A549 (cell line): Measurements from ENCODE around the gene DUSP28. TPM values are rescaled to one million over a fixed set of nuclear protein-coding genes. Genes with fewer than 3 reads are reported as not detected.

ENCODE experiments used
- ATAC-seq, 2 experiments: fragments of 200-7000 bp in 1 of 2; fragments of >200 bp in 1 of 2; cut with Nextera tagmentation in 1 of 2; cut with Tn5 transposase in 1 of 2; 3 replicates each; pipeline versions ENCODE4 v1.8.0 to v1.9.1; 2018 to 2020; ENCODE audit warnings: mild to moderate bottlenecking in 1 of 2, moderate library complexity in 1 of 2
- CTCF ChIA-PET: fragments of 300-600 bp; sonication (Branson Sonifier 250); formaldehyde crosslinking; extraction: SDS; loops from one replicate; lab custom pipeline; 2021; ENCODE audit warnings: antibody characterized with exemption, inconsistent platforms; lab: Yijun Ruan, JAX
- POLR2A ChIA-PET: fragments of 350-600 bp; formaldehyde crosslinking; extraction: SDS; loops from one replicate; lab custom pipeline; 2021; ENCODE audit warnings: antibody characterized with exemption, inconsistent platforms; lab: Yijun Ruan, JAX
- DNase-seq, 2 experiments: peaks; one replicate each; pipeline versions ENCODE4 v3.0.0 to v3.0.0-alpha.2; 2011 to 2016; ENCODE audit warnings: low read depth in 1 of 2, low spot score in 1 of 2
- FAIRE-seq: peaks from 2 replicates; lab custom pipeline; 2011; peaks lifted over from hg19 to GRCh38; lab: Jason Lieb, UNC
- H3K27ac ChIP-seq, 2 experiments: fragments of >200 bp; sonication (Bioruptor Twin); formaldehyde crosslinking; 3 replicates each; pipeline ENCODE4 v1.5.1; 2016 to 2017
- H3K4me1 ChIP-seq: fragments of >200 bp; sonication (Bioruptor Twin); formaldehyde crosslinking; 3 replicates; pipeline ENCODE4 v1.6.1; 2016
- H3K4me2 ChIP-seq: fragments of >200 bp; sonication (Bioruptor Twin); formaldehyde crosslinking; 3 replicates; pipeline ENCODE4 v1.6.1; 2016
- H3K4me3 ChIP-seq: fragments of >200 bp; sonication (Bioruptor Twin); formaldehyde crosslinking; 3 replicates; pipeline ENCODE4 v1.5.1; 2016
- H3K9me3 ChIP-seq: fragments of >200 bp; sonication (Bioruptor Twin); formaldehyde crosslinking; 3 replicates; pipeline ENCODE4 v1.6.1; 2016
- CBX8 ChIP-seq: fragments of 200-600 bp; sonication (generic); IDR thresholded peaks from 2 replicates; pipeline ENCODE4 v1.6.1; 2016
- CHD2 ChIP-seq: fragments of 150-350 bp; IDR thresholded peaks from 2 replicates; pipeline ENCODE4 v1.6.1; 2014; ENCODE audit warnings: low read length; ENCODE audit not compliant: partially characterized antibody
- E2F6 ChIP-seq: IDR thresholded peaks from 2 replicates; pipeline ENCODE4 v1.6.1; 2012; ENCODE audit warnings: low read depth, borderline replicate concordance
- EHF ChIP-seq: fragments of 250-450 bp; sonication (Bioruptor Pico); IDR thresholded peaks from 2 replicates; pipeline ENCODE4 v1.5.0; 2020; ENCODE audit warnings: mild to moderate bottlenecking
- EHMT2 ChIP-seq: fragments of 200-600 bp; sonication (generic); IDR thresholded peaks from 2 replicates; pipeline ENCODE4 v1.6.1; 2016; ENCODE audit warnings: antibody characterized with exemption, low read depth, mild to moderate bottlenecking, moderate library complexity
- EP300 ChIP-seq, 2 experiments: fragments of >200 bp; sonication (Bioruptor Twin); formaldehyde crosslinking; IDR thresholded peaks; 2 replicates in 1 of 2; 3 replicates in 1 of 2; pipeline ENCODE4 v1.6.1; 2016 to 2017
- ESRRA ChIP-seq: fragments of 150-350 bp; IDR thresholded peaks from 2 replicates; pipeline ENCODE4 v1.6.1; 2014; ENCODE audit warnings: mild to moderate bottlenecking, low read length, borderline replicate concordance
- FOSB ChIP-seq: fragments of 250-450 bp; sonication (Bioruptor Pico); IDR thresholded peaks from 2 replicates; pipeline ENCODE4 v1.5.0; 2020; ENCODE audit warnings: mild to moderate bottlenecking, moderate library complexity
- FOSL2 ChIP-seq, 2 experiments: fragments of 450-650 bp in 1 of 2; fragments of >200 bp in 1 of 2; sonication (Bioruptor Twin) in 1 of 2; formaldehyde crosslinking; IDR thresholded peaks; 2 replicates each; pipeline versions ENCODE4 v1.5.0 to v1.6.1; 2016 to 2020; ENCODE audit warnings: mild to moderate bottlenecking in 1 of 2, moderate library complexity in 1 of 2
- FOXS1 ChIP-seq: fragments of 250-450 bp; sonication (Bioruptor Pico); IDR thresholded peaks from 2 replicates; pipeline ENCODE4 v1.5.0; 2020; ENCODE audit warnings: mild to moderate bottlenecking, moderate library complexity
- GATA3 ChIP-seq: IDR thresholded peaks from 2 replicates; pipeline ENCODE4 v1.6.1; 2012; ENCODE audit warnings: borderline replicate concordance
- HDAC2 ChIP-seq: fragments of 200-600 bp; sonication (generic); IDR thresholded peaks from 2 replicates; pipeline ENCODE4 v1.6.1; 2016
- HEYL ChIP-seq: fragments of 250-450 bp; sonication (Bioruptor Pico); IDR thresholded peaks from 2 replicates; pipeline ENCODE4 v1.8.0; 2021; ENCODE audit warnings: mild to moderate bottlenecking, moderate library complexity
- HOXA7 ChIP-seq: fragments of 250-450 bp; sonication (Bioruptor Pico); IDR thresholded peaks from 2 replicates; pipeline ENCODE4 v1.5.0; 2020; ENCODE audit warnings: mild to moderate bottlenecking, moderate library complexity
- HOXB13 ChIP-seq: fragments of 250-450 bp; sonication (Bioruptor Pico); IDR thresholded peaks from 2 replicates; pipeline ENCODE4 v1.5.0; 2020; ENCODE audit warnings: low read depth, mild to moderate bottlenecking, moderate library complexity
- MAFK ChIP-seq: fragments of 450-650 bp; IDR thresholded peaks from 2 replicates; pipeline ENCODE4 v1.6.1; 2014; ENCODE audit not compliant: partially characterized antibody
- MYC ChIP-seq: IDR thresholded peaks from 2 replicates; pipeline ENCODE4 v1.6.1; 2012; ENCODE audit warnings: mild to moderate bottlenecking, inconsistent platforms, low read length, improper control_type of control experiment, borderline replicate concordance
- NFE2L2 ChIP-seq: fragments of 150-350 bp; conservative IDR thresholded peaks from 2 replicates; pipeline ENCODE4 v1.6.1; 2014; ENCODE audit warnings: low read length
- NR3C1 ChIP-seq: fragments of >200 bp; sonication (Bioruptor Twin); formaldehyde crosslinking; IDR thresholded peaks from 3 replicates; pipeline ENCODE4 v1.6.1; 2017
- POLR2A ChIP-seq: IDR thresholded peaks from 2 replicates; pipeline ENCODE4 v1.6.1; 2012; ENCODE audit warnings: mild to moderate bottlenecking, low read length
- POLR2AphosphoS2 ChIP-seq: conservative IDR thresholded peaks from 2 replicates; pipeline ENCODE4 v1.6.1; 2012; ENCODE audit warnings: low read length, improper control_type of control experiment, inconsistent platforms
- RCOR1 ChIP-seq: fragments of 150-350 bp; IDR thresholded peaks from 2 replicates; pipeline ENCODE4 v1.6.1; 2014; ENCODE audit warnings: antibody characterized with exemption, low read length, low read depth
- RNF2 ChIP-seq: fragments of 200-600 bp; sonication (generic); IDR thresholded peaks from 2 replicates; pipeline ENCODE4 v1.6.1; 2016; ENCODE audit warnings: low read depth, mild to moderate bottlenecking, antibody characterized with exemption, moderate library complexity, borderline replicate concordance
- TFCP2L1 ChIP-seq: fragments of 250-450 bp; sonication (Bioruptor Pico); IDR thresholded peaks from 2 replicates; pipeline ENCODE4 v1.5.0; 2021; ENCODE audit warnings: mild to moderate bottlenecking
- USF2 ChIP-seq: fragments of 450-650 bp; IDR thresholded peaks from 2 replicates; pipeline ENCODE4 v1.6.1; 2014; ENCODE audit warnings: antibody characterized with exemption
- ZC3H11A ChIP-seq: fragments of 450-650 bp; IDR thresholded peaks from 2 replicates; pipeline ENCODE4 v1.6.1; 2014; ENCODE audit warnings: antibody characterized with exemption, mild to moderate bottlenecking
- ZFP36 ChIP-seq: fragments of 450-650 bp; IDR thresholded peaks from 2 replicates; pipeline ENCODE4 v1.6.1; 2014; ENCODE audit warnings: borderline replicate concordance; ENCODE audit not compliant: partially characterized antibody
- ZSCAN20 ChIP-seq: fragments of 250-450 bp; sonication (Bioruptor Pico); IDR thresholded peaks from 2 replicates; pipeline ENCODE4 v1.8.0; 2022; ENCODE audit warnings: mild to moderate bottlenecking, moderate library complexity
- WGBS: methylation state at CpG from one replicate; pipeline ENCODE4 v1.1.6; 2017; ENCODE audit errors: missing lambda C conversion rate; 5-methylcytosine and 5-hydroxymethylcytosine counted together
- polyA plus RNA-seq, 4 experiments: library from polyadenylated mRNA; depleted of rRNA in 3 of 4; stranded (reverse); fragments of >200 nt; fragmentation: RNase III in 1 of 4; extraction: RNeasy Plus Mini Kit Qiagen cat#74134 plus additional on column Dnase treatment in 1 of 4; gene quantifications; 2 replicates in 3 of 4; 3 replicates in 1 of 4; pipeline ENCODE4 v1.2.3, GENCODE V29; 2011 to 2017
- TF ChIP-seq, protein P1 (sequence below): fragments of 250-450 bp; sonication (Bioruptor Pico); IDR thresholded peaks from 2 replicates; pipeline ENCODE4 v1.5.0; 2020; ENCODE audit warnings: low read depth, mild to moderate bottlenecking, moderate library complexity
- TF ChIP-seq, protein P2 (sequence below): IDR thresholded peaks from 2 replicates; pipeline ENCODE4 v1.6.1; 2012

Gene DUSP28
- polyA plus RNA-seq, 2 of the 4 experiments (the other 2 are of a cell fraction), result 5.2 to 14.3 TPM

DNA sequence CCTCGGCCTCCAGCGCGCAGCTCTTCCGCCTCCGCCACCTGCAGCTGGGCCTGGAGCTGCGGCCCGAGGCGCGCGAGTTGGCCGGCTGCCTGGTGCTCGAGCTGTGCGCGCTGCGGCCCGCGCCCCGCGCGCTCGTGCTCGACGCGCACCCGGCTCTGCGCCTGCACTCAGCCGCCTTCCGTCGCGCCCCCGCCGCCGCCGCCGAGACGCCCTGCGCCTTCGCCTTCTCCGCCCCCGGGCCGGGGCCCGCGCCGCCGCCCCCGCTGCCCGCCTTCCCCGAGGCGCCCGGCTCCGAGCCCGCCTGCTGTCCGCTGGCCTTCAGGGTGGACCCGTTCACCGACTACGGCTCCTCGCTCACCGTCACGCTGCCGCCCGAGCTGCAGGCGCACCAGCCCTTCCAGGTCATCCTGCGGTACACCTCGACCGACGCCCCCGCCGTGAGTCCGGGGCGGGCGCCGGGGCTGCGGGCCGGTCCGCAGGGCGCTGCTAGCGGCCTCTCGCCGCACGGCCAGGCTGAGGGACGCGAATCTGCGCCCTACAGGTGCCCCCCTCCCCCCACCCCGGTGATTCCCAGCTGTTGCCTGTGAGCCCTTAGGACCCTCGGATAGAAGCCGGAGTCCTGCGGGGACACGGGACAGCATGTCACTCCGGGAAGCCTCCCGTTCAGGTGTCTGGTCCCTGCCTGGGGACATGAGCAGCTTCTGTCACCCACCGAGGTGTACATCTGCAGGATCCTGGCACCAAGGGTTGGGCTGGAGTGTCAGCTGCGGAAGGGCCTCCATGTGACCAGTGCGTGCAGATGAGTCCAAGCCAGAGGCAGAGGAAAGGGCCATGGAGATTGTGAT is 8.7 kb downstream of the DUSP28 start:
- H3K4me1 ChIP-seq, result peaks cover 42% of the 10 kb centered on the region
- peak overlapping the region; percentile 96 to 98 for H3K27ac ChIP-seq

DNA sequence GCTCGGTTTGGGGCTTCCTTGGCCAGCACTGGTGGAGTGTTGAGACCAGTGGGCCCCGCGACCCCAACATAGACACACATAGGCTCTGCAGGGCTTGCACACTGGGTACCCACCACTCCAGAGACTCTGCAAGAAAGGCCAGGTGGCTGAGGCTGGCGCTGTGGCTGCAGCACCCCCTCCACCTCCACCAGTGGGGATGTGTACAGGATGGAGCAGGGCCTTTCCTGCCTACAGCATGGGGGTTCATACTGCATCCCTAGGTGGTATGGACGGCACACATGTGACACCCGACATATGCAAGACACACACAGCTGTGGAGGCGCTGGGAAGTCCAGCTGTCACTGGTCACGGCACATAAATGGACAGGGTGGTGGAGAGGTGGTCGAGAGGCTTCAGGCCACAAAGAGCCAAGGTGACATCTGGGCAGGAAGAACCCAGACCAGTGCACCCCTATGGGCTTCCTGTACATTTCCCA is 9.4 kb downstream of the DUSP28 start:
- ATAC-seq (no peak), FAIRE-seq (no peak), DNase-seq (no peak)
- WGBS, result 78% methylated on average over 5 of the region's 9 CpGs
- peak overlapping the region; percentile 91 for H3K4me2 ChIP-seq
- CTCF ChIA-PET, result interaction anchor here (0.6 to 1.5 kb wide), 4 partner anchors 8 to 1408 kb away, joined by 3 to 14 read pairs (median 6); no protein-coding TSS in a partner anchor
- POLR2A ChIA-PET, result interaction anchor here (0.7 to 2.1 kb wide), 3 partner anchors 11 to 317 kb away, joined by 7 to 12 read pairs (median 9); partner anchors contain the start of gene CAPN10
- H3K27ac ChIP-seq, result peak overlapping the region; percentile 96 to 98
- peaks cover 39% of the 10 kb centered on the region for H3K4me1 ChIP-seq
- no peak for TF ChIP-seq MAFK
- no peak for TF ChIP-seq CBX8
- no peak for TF ChIP-seq EHF (CRISPR knock-in tag)
- TF ChIP-seq HDAC2, result no peak
- TF ChIP-seq E2F6, result no peak
- no peak for TF ChIP-seq HOXB13
- TF ChIP-seq NFE2L2, result no peak
- TF ChIP-seq ZFP36, result no peak
- no peak for TF ChIP-seq GATA3
- H3K9me3 ChIP-seq, result no peaks in the 10 kb centered on the region
- peak overlapping the region; percentile 76 for H3K4me3 ChIP-seq

More for the DNA sequence above, 8.7 kb downstream of the DUSP28 start:
- Histone ChIP-seq H3K4me2 (peak overlapping the region; percentile 91), H3K4me3 (peak overlapping the region; percentile 76), H3K9me3 (no peaks in the 10 kb centered on the region)
- TF ChIP-seq MAFK, result no peak
- TF ChIP-seq EHMT2, result no peak
- TF ChIP-seq POLR2AphosphoS2, result no peak
- no peak for TF ChIP-seq RCOR1
- TF ChIP-seq FOSB (CRISPR knock-in tag), result no peak
- TF ChIP-seq EHF (CRISPR knock-in tag), result no peak
- no peak for TF ChIP-seq HOXA7 (CRISPR knock-in tag)
- TF ChIP-seq FOSL2 (IDR thresholded peaks at IDR 0.05), result no peak
- no peak for TF ChIP-seq FOSL2 (CRISPR knock-in tag; IDR thresholded peaks at IDR 0.05)
- no peak for TF ChIP-seq NR3C1
- TF ChIP-seq POLR2A, result peak; percentile 47
- TF ChIP-seq CBX8, result no peak
- TF ChIP-seq ZC3H11A, result no peak
- TF ChIP-seq EP300 (IDR thresholded peaks at IDR 0.05), result no peak
- no peak for TF ChIP-seq CHD2
- no peak for TF ChIP-seq ESRRA
- TF ChIP-seq, protein P1, sequence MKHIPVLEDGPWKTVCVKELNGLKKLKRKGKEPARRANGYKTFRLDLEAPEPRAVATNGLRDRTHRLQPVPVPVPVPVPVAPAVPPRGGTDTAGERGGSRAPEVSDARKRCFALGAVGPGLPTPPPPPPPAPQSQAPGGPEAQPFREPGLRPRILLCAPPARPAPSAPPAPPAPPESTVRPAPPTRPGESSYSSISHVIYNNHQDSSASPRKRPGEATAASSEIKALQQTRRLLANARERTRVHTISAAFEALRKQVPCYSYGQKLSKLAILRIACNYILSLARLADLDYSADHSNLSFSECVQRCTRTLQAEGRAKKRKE (CRISPR knock-in tag), result no peak
- TF ChIP-seq ZSCAN20 (CRISPR knock-in tag), result no peak
- 0 out of 2 replicates have a peak, but pooled peaks have one; percentile 33 for TF ChIP-seq USF2
- TF ChIP-seq FOXS1 (CRISPR knock-in tag), result no peak
- TF ChIP-seq ZFP36, result no peak
- TF ChIP-seq E2F6, result no peak
- TF ChIP-seq HOXB13, result no peak
- no peak for TF ChIP-seq MYC
- no peak for TF ChIP-seq TFCP2L1 (CRISPR knock-in tag)
- no peak for TF ChIP-seq HEYL (CRISPR knock-in tag)
- TF ChIP-seq, protein P2, sequence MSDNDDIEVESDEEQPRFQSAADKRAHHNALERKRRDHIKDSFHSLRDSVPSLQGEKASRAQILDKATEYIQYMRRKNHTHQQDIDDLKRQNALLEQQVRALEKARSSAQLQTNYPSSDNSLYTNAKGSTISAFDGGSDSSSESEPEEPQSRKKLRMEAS, result 0 out of 2 replicates have a peak, but pooled peaks have one; percentile 20
- no peak for TF ChIP-seq RNF2
- no peak for FAIRE-seq
- ChIA-PET POLR2A (interaction anchor here (0.7 to 2.1 kb wide), 3 partner anchors 11 to 316 kb away, joined by 7 to 12 read pairs (median 9); partner anchors contain the start of gene CAPN10), CTCF (interaction anchor here (0.6 to 1.5 kb wide), 7 partner anchors 9 to 1409 kb away, joined by 3 to 14 read pairs (median 4); partner anchors contain the start of gene CAPN10)
- peak in 1 of 2 experiments; percentile 48 for DNase-seq
- peak in 1 of 2 experiments; percentile 5; a peak in 2 of 6 replicates for ATAC-seq
- WGBS, result 6% methylated on average over 13 of the region's 93 CpGs
